ENCODE measurements around the gene NMBR. TPM values are rescaled to one million over a fixed set of nuclear protein-coding genes. Genes with fewer than 3 reads are reported as not detected.

Gene NMBR
- total RNA-seq, 1 experiment from 2014 or later: not detected

- H2AFZ ChIP-seq (ENCODE audit: low read length): no peak overlapping the region
- no peak overlapping the region for H3K4me2 ChIP-seq (ENCODE audit: low read length)
- no peaks in the 10 kb centered on the region for H3K36me3 ChIP-seq (ENCODE audit: low read depth, low read length)
- H3K4me1 ChIP-seq (ENCODE audit: insufficient read depth, low read length): no peaks in the 10 kb centered on the region
- ATAC-seq (no peak), DNase-seq (no peak)
- ChIA-PET POLR2A (ENCODE audit: unreplicated experiment) (no interaction called here), CTCF (no interaction called here)
- no peaks in the 10 kb centered on the region for H3K9me2 ChIP-seq (replicated peaks; ENCODE audit: low read length)
- no peak overlapping the region for H3K4me3 ChIP-seq (ENCODE audit: low read length)
- intact Hi-C loops (cut with micrococcal nuclease): no loop called here
- no peaks in the 10 kb centered on the region for H4K20me1 ChIP-seq (ENCODE audit: low read length)
- no peaks in the 10 kb centered on the region for H3K79me2 ChIP-seq (ENCODE audit: low read length)
- H3K27ac ChIP-seq (ENCODE audit: low read length): no peak overlapping the region
- TF ChIP-seq EZH2phosphoT487 (IDR thresholded peaks at IDR 0.05; ENCODE audit: borderline replicate concordance, low read length) (no peak), CTCF (conservative IDR thresholded peaks at IDR 0.05; ENCODE audit: low read depth, low read length) (no peak), EZH2 (IDR thresholded peaks at IDR 0.05; ENCODE audit: low read length, unreplicated experiment) (no peak)
- no TSS peak for BruUV-seq (replicated peaks)
- no peaks in the 10 kb centered on the region for H3F3A ChIP-seq (ENCODE audit: low read length, unreplicated experiment)
- H3K27me3 ChIP-seq (ENCODE audit: low read length): no peaks in the 10 kb centered on the region
- no peaks in the 10 kb centered on the region for H3K9me3 ChIP-seq (ENCODE audit: low read length)
- H3K9ac ChIP-seq (ENCODE audit: low read length): no peak overlapping the region
These were observed 25.6 kb downstream of the NMBR start for GRCh38 chr6:142121342-142121741.

- no peak overlapping the region for H2AFZ ChIP-seq (ENCODE audit: low read length)
- POLR2A ChIA-PET (ENCODE audit: unreplicated experiment): no interaction called here
- H3K4me3 ChIP-seq (ENCODE audit: low read length): no peak overlapping the region
- no peak overlapping the region for H3K27ac ChIP-seq (ENCODE audit: low read length)
- H3K9me3 ChIP-seq (ENCODE audit: low read length): no peaks in the 10 kb centered on the region
- CTCF ChIA-PET: no interaction called here
- intact Hi-C loops (cut with micrococcal nuclease): no loop called here
- DNase-seq (no peak), ATAC-seq (no peak)
- H3K4me2 ChIP-seq (ENCODE audit: low read length): no peak overlapping the region
- no peaks in the 10 kb centered on the region for H3K79me2 ChIP-seq (ENCODE audit: low read length)
- BruUV-seq (replicated peaks): no TSS peak
- no peaks in the 10 kb centered on the region for H3K27me3 ChIP-seq (ENCODE audit: low read length)
- H3K36me3 ChIP-seq (ENCODE audit: low read depth, low read length): no peaks in the 10 kb centered on the region
- no peaks in the 10 kb centered on the region for H3K4me1 ChIP-seq (ENCODE audit: insufficient read depth, low read length)
- H4K20me1 ChIP-seq (ENCODE audit: low read length): no peaks in the 10 kb centered on the region
- H3K9ac ChIP-seq (ENCODE audit: low read length): no peak overlapping the region
- TF ChIP-seq EZH2 (IDR thresholded peaks at IDR 0.05; ENCODE audit: low read length, unreplicated experiment): no peak
- H3F3A ChIP-seq (ENCODE audit: low read length, unreplicated experiment): no peaks in the 10 kb centered on the region
- no peaks in the 10 kb centered on the region for H3K9me2 ChIP-seq (replicated peaks; ENCODE audit: low read length)
These were observed 28.0 kb downstream of the NMBR start for GRCh38 chr6:142118925-142119324.

- Histone ChIP-seq H3K9me3 (ENCODE audit: low read length) (no peaks in the 10 kb centered on the region), H3K4me2 (ENCODE audit: low read length) (no peak overlapping the region)
- intact Hi-C loops (cut with micrococcal nuclease): no loop called here
These were observed 28.6 kb downstream of the NMBR start for GRCh38 chr6:142118328-142118727.

More at GRCh38 chr6:142118328-142118727, 28.6 kb downstream of the NMBR start:
- no peak for DNase-seq
- H4K20me1 ChIP-seq (ENCODE audit: low read length): no peaks in the 10 kb centered on the region
- H2AFZ ChIP-seq (ENCODE audit: low read length): no peak overlapping the region
- ChIA-PET CTCF (no interaction called here), POLR2A (ENCODE audit: unreplicated experiment) (no interaction called here)
- H3K27me3 ChIP-seq (ENCODE audit: low read length): no peaks in the 10 kb centered on the region
- H3K36me3 ChIP-seq (ENCODE audit: low read depth, low read length): no peaks in the 10 kb centered on the region
- H3K9ac ChIP-seq (ENCODE audit: low read length): no peak overlapping the region
- no peak overlapping the region for H3K27ac ChIP-seq (ENCODE audit: low read length)
- H3K9me2 ChIP-seq (replicated peaks; ENCODE audit: low read length): no peaks in the 10 kb centered on the region
- H3K4me1 ChIP-seq (ENCODE audit: insufficient read depth, low read length): no peaks in the 10 kb centered on the region
- ATAC-seq: no peak
- no TSS peak for BruUV-seq (replicated peaks)
- no peaks in the 10 kb centered on the region for H3F3A ChIP-seq (ENCODE audit: low read length, unreplicated experiment)
- no peaks in the 10 kb centered on the region for H3K79me2 ChIP-seq (ENCODE audit: low read length)
- H3K4me3 ChIP-seq (ENCODE audit: low read length): no peak overlapping the region
- TF ChIP-seq EZH2phosphoT487 (IDR thresholded peaks at IDR 0.05; ENCODE audit: borderline replicate concordance, low read length) (no peak), CTCF (conservative IDR thresholded peaks at IDR 0.05; ENCODE audit: low read depth, low read length) (no peak), EZH2 (IDR thresholded peaks at IDR 0.05; ENCODE audit: low read length, unreplicated experiment) (no peak)
